ENCODE measurements around the gene BICRAL.
"Not testable (repeated sequence)": the region's sequence is repeated elsewhere in the genome, so short reads cannot be mapped to it uniquely, and the experiment has no call there.

The BICRAL gene

DNA sequence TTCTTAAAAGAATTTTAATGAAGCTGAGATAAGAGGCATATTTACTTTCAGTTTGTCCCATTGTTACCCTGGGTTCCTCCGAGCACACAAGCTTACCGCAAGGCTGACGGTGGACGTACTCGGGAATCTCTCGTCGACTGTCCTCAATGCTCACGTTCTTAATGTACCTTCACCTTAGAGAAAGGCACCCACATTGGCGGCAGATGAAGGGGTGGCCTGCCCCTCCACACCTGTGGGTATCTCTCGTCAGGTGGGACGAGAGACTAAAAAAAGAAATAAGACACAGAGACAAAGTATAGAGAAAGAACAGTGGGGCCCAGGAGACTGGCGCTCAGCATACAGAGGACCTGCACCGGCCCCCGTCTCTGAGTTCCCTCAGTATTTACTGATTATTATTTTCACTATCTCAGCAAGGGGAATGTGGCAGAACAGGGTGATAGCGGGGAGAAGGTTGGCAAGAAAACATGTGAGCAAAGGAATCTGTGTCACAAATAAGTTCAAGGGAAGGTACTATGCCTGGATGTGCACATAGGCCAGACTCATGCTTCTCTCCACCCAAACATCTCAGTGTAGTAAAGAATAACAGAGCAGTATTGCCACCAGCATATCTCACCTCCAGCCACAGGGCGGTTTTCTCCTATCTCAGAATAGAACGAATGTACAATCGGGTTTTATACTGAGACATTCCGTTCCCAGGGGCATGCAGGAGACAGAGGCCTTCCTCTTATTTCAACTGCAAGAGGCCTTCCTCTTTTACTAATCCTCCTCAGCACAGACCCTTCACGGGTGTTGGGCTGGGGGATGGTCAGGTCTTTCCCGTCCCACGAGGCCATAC lies 120.8 kb downstream of the BICRAL start:
- DNase-seq: not testable (repeated sequence)

DNA sequence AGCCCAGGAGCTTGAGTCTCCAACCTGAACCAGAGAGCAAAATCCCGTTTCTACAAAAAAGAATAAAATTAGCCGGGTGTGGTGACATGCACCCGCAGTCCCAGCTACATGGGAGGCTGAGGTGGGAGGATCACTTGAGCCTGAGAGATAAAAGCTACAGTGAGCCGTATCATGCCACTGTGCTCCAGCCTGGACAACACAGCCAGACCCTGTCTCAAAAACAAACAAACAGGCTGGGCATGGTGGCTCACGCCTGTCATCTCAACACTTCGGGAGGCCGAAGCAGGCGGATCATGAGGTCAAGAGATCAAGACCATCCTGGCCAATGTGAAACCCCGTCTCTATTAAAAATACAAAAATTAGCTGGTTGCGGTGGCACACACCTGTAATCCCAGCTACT lies 122.6 kb downstream of the BICRAL start:
- DNase-seq: no peak

- no peak for DNase-seq
These were observed 125.5 kb downstream of the BICRAL start for GRCh38 chr6:42907336-42907735.

DNA sequence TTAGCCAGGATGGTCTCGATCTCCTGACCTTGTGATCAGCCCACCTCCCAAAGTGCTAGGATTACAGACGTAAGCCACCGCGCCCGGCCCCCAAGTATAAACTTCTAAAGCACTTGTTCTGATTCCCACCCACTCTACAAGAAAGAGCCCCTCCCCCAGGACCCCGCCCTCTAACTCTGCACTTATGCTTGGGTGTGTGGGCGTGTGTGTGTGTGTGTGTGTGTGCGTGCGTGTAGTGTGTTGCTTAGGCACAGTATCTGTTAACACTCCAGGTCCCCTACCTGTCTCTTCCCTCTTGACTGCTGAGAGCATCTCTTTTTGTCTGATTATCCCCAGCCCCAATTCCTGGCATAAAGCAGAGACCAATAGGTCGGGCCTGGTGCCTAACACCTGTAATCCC lies 128.0 kb downstream of the BICRAL start:
- DNase-seq: no peak

GRCh38 chr6:42911171-42912021 lies 129.5 kb downstream of the BICRAL start:
- DNase-seq: peak; percentile 84

DNA sequence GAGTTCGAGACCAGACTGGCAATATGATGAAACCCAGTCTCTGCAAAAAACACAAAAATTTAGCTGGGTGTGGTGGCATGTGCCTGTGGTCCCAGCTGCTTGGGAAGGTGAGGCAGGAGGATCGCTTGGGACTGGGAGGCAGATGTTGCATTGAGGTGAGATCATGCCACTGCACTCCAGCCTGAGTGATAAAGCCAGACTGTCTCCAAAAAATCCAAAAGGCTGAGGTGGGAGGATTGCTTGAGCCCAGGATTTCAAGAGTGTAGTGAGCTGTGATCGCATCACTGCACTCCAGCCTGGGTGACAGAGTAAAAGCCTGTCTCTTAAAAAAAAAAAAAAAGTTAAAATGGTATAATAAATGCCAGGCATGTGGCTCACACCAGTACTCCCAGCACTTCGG lies 132.7 kb downstream of the BICRAL start:
- no peak for DNase-seq

DNA sequence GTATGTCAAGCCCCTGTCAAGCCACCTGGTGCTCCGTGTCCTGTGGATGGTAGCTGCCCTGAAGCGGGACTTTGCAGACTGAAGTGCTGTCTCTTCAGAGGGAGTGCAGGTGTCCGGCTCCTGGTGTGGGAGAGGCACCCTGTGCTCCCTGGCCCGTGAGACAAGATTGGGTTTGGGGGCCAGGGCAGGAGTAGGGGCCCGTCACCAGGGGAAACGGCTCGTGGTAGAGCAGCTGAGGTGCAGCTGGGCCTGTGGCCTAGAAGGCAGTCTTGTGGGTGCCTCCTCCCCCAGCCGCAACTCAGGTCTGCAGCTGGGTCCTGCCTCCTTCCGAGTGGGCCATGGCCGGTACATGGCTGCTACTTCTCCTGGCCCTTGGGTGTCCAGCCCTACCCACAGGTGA lies 133.9 kb downstream of the BICRAL start, which contains the start of gene PTCRA:
TSS of gene PTCRA (plus strand) at position 322 of the 400 bp plus-strand sequence. CDS start at position 339, 17 bp downstream.
- DNase-seq: no peak

GRCh38 chr6:42916288-42916687 lies 134.4 kb downstream of the BICRAL start:
- DNase-seq: no peak

All from islet precursor cell (in vitro differentiated cells).